ENCODE measurements around the gene C3AR1. TPM values are rescaled to one million over a fixed set of nuclear protein-coding genes. Genes with fewer than 3 reads are reported as not detected.
"Not testable (repeated sequence)": the region's sequence is repeated elsewhere in the genome, so short reads cannot be mapped to it uniquely, and the experiment has no call there.

The C3AR1 gene
- polyA plus RNA-seq, 12 donors, result 2.6 to 6.8 (median 5.0) TPM; not detected in 1

DNA sequence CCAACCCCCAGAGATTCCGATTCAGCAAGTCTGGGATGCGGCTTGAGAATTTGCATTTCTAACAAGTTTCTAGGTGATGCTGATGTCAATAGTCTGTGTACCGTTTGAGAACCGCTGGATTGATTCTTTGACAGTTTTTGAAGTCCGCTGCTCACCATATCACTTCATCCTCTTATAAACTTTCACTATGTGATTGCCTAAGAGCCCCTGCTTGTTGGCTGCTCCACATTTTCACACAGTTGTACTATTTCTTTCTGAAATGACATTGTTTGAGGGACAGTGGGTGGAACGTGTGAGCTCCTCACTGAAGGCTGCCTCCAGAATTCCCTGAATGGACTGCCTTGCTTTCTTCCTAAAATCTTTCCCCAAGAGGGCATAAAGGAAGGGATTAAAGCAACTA, 7.7 kb downstream of the C3AR1 start:
- DNase-seq, result no peak

DNA sequence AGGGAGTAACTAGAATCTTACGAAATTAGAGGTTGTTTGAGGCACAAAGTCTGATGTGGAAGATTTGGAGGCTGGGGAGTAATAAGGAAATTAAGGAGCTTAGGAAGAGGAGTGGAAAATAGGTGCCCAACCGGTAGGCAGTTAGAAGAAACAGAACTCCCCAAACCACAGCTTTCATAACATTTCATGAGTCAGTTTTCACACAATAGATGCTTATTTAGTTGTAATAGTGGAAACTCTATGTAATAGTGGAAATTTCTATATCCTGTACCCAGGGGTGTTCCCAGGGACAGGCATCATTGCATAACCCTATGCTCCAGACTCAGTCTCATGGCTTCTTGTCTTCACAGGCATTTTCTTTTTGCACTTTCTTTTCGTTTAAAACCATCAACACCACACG, 8.3 kb downstream of the C3AR1 start:
- no peak for DNase-seq

DNA sequence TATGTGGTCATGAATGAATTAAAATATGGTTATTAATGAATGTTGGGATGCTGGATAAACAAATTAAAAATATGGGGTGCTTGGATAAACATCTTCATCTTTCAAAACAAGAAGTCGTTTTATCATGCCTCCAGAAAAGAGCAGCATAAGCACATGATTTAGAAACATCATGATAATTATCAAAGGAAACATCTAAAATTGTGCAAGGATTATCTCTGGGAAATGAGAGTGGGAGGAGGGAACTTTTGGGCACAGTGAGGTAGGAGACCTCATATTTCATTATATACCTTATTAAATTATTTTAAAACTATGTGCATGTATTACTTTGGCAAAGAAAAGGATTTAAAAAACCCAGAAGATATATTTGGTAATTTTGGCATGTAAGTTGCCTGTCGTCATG, 8.9 kb downstream of the C3AR1 start:
- DNase-seq, result no peak

DNA sequence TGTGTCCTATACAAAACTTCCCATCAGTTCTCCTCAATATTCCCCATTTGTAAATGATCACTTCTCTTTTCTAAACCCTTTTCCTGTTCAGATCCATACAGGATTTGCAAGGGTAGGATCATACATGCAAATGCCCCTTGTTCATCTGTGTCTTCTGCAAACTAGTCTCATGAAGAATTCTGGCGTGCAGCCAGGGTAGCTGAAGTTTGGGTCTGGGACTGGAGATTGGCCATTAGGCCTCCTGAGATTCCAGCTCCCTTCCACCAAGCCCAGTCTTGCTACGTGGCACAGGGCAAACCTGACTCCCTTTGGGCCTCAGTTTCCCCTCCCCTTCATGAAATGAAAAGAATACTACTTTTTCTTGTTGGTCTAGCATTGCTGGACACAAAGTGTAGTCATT, 11.3 kb downstream of the C3AR1 start:
- DNase-seq, result no peak

DNA sequence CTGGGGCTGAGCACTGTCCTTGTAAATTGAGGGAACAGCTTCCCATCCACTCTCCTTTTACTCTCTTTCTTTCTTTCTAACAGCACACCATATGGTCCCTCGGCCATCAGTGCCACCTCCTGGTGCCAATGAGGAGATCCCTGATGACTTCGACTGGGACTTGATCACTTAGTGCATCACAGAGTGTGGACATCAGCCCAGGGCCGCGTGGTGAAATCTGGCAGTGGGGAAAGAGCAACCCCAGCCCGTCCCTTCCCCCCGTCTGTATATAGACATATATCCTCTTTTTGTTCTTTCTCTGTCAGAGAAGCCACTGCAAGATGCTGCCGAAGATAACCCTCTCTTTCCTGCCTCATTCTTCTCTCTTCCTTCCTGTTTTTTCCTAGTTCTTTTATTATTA, 13.5 kb downstream of the C3AR1 start:
- DNase-seq, result no peak

DNA sequence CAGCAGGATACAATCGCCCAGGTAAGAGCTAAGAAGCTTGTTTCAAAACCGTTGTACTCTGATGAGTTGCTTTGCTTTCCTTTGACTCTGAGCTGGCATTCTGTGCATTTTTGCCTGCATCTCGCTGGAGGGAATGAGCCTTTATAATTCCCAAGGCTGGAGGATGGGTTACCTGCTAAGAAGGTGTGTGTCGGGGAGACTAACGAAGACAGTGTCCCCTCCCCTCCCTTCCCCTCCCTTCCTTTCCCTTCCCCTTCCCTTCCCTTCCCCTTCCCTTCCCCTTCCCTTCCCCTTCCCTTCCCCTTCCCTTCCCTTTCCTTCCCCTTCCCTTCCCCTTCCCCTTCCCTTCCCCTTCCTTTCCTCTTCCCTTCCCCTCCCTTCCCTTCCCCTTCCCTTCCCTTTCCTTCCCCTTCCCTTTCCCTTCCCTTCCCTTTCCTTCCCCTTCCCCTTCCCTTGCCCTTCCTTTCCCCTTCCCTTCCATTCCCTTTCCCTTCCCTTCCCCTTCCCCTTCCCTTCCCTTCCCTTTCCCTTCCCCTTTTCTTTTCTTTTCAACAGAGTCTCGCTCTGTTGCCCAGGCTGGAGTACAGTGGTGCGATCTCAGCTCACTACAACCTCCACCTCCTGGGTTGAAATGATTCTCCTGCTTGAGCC, 15.4 kb downstream of the C3AR1 start:
- no peak for DNase-seq

DNA sequence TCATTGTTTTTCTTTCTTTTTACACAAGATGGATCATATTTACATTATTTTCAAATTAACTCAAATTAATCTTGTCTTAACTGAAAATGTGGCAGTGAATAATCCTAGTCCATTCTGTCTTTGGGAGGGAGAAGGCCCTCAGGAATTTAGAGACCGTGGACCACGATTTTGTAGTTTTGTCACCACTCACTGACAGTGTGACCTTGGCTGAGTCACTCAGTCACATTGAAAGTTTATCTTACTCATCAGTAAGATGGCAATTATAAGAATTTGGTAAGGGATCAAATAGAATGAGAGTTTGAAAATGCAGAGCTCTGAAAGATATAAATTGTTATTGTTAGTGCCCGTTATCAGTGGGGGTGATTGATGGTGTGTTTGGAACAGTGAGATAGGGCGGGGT, 17.3 kb downstream of the C3AR1 start:
- DNase-seq, result no peak

DNA sequence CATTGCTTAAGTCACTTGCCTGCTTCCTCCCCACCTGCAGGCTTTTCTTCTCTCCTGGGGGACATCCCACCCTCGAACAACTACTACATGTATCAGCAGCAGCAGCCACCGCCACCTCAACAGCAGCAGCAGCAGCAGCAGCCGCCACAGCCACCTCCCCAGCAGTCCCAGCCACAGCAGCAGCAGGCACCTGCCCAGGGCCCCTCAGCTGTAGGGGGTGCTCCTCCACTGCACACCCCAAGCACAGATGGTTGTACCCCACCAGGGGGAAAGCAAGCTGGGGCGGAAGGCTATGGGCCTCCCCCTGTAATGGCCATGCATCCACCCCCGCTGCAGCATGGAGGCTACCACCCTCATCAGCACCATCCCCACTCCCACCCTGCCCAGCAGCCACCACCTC, 18.3 kb downstream of the C3AR1 start:
- no peak for DNase-seq

DNA sequence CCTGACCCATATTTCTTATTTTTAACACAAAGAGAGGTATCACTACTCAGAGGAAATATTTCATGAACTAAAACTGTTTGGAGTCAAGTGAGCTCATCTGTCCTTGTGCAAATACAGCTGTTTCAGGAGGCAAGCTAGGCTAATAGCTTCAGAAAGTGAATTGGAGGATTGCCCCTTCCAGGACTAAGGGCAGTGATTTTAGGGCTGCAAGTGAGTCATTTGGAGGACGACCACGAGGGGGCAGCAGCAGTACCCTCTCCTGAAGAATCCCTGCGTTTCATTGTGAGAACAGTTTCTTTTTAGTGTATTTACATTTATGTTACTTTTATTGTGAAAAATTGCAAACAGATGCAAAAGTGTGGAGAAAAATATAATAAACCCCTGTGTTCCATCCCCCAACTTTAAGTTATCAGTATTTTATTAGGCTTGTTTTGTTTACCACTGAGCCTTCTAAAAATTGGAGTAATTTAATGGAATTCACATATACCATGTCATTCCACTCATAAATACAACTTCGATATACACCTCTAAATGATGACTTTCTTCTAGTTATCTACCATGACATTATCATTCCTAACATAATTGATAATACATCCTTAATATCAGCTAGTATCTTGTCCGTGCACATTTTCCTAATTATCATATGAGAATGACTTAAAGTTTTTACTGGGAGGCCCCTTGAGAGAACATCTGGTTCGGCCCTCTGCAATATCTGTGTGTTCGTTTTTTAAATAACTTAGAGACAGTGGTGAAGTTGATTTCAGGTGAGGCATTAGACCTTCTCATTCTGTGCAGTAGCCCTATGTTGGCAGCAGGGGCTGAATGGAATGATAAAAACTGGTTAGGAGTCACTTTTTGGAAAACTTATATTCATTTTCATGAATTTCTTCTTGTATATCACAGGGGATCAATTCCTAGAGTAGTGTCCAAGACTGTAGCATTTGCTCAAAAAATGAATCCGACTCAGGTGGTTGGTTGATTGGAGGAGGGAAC, 19.9 kb downstream of the C3AR1 start:
- peak; percentile 79 for DNase-seq

DNA sequence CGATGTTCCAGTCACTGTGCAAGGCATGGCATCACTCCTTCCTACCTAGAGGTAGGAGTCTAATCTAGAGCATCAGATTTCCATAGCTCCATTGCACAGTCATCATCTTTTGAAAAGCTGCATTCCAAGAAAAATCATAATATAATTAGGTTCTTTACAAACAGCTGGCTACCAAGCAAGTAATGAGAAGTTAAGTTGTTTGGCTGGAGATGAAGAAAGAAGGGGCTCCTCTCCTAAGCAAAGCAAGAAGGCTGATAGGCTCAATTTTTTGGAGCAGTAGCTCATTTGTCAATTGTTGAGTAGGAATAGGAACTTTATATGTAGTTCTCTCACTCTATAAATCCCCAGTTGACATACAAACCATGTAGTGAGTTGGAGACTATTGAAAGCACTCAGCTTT, 25.4 kb downstream of the C3AR1 start:
- no peak for DNase-seq

DNA sequence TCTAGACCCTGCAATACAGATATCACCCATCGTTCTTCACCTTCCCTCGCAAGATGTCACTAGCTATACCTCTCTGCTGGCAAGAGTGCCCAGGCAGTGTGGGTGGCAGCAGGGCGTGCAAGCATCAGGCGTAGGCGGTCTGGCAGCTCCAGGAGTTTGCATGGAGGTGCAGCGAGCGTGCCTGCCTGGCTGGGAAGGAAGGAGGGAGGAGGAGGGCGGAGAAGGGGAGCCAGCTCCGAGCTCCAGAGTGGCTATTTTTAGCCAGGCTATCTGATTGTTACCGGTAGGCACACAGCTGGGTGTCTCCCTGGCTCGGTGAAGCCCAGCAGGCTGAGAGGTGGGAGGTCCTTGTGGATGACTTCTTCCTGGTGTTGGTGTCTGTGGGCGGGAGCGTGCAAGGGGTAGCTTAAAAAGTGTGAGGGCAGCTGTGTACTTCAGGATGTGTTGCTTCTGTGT, 27.5 kb downstream of the C3AR1 start:
- no peak for DNase-seq

DNA sequence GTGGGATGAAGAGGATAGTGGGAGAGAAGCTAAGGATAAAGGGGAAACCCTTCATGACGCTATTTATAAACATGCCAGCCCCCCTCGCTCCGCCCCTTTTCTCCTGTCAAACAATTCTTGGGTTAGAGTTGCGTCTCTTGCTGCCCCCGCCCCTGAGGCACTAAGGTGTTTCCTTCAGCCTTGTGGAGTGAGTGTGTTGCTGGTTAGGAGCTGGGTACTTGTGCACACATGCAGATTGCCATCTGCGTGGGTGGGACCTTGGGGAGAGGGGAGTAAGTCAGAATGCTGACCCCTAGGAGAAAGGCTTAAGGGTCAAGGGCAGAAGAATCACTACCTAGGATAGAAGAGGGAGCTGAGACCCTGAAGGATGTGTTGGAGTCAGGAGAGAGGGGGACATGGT, 28.2 kb downstream of the C3AR1 start:
- DNase-seq, result no peak

DNA sequence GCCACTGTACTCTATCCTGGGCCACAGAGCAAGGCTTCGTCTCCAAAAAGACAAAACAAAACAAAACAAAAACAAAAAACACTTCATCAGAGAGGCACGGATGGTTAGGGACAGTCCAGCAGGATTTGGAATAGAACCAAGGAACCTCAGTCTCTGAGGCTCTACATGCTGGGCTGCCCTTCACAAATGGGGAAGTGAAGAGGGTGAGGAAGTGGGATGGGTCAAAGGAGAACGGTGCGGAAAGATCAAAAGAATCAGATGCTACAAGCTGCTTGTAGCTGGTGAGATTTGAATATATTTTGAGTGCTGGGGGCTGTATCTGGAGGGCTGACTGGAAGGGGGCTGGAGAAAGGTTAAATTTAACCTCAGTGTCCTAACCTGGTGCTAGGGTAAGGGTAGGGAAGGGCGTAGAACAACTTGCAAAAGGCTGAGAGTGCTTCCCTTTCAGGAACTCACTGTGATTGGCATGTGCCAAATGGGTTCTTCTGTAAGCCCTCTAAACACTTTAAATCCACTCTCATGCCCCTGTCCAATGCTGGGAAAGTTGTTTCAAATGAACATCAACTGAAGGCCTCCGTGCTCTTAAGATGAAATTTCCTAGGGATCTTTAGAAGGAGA, 29.0 kb downstream of the C3AR1 start:
- DNase-seq, result no peak

DNA sequence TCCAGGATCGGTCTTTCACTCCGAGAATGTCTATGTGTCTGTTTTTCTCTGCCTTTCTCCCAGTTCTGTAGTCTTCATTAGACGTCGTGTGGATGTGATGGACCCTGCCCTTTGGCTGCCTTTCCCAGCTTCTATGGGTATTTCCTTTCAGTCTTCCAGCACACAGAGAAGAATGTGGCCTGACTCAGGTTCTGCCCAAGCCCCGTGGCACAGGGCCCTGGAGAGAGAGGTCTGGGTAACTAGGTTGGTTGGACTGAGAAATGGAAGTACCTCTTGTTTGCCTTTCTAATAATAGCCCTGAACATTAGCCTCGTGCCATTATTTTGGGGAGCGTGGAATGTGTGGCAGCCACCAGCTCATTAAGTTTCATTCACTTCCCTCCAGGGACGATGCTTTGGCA, 29.8 kb downstream of the C3AR1 start:
- no peak for DNase-seq

DNA sequence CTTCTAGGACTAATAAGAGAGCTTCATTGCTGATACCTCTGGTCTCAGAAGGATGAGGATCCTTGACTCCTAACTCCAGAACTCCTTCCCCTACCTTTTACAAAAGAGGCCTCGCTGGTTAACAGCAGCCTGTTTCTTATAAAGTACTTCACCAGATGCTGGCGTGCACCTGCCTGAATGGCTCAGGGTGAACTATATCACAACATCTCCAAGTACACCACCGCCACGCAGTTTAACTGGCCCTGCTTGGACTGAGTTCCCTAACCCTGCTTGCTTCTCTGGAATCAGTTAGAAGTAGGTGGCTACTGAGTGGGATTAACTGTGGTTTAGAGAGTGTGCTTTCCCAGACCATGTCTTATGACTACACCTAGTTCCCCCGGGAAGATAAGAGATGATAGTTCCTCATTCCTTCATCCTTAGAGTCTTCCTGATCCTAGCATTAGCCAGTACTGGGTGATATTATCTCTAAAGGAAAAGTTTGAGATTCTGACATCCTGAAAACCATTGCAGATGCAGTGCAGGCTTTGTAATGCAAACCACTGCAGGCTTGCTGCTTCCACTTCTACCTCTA, 30.6 kb downstream of the C3AR1 start:
- no peak for DNase-seq

DNA sequence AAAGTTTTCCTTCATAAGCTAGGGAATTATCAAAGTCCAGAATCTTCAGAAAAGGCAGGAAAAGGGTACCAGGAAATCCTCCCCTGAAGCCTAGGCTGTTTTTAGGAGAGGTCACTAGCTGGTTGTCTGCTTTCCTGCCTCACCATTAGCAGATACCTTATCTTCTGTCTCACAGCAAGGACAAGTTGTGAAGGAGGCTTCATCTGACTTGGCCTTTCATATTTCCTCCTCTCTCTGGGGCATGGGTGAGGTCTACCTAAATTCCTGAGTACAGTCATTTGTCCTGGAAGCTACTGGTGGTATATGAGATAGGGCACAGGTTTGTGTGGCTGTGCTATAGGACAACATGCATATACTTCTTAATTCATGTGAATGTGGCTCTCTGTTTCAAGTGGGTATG, 31.4 kb downstream of the C3AR1 start:
- DNase-seq, result no peak

DNA sequence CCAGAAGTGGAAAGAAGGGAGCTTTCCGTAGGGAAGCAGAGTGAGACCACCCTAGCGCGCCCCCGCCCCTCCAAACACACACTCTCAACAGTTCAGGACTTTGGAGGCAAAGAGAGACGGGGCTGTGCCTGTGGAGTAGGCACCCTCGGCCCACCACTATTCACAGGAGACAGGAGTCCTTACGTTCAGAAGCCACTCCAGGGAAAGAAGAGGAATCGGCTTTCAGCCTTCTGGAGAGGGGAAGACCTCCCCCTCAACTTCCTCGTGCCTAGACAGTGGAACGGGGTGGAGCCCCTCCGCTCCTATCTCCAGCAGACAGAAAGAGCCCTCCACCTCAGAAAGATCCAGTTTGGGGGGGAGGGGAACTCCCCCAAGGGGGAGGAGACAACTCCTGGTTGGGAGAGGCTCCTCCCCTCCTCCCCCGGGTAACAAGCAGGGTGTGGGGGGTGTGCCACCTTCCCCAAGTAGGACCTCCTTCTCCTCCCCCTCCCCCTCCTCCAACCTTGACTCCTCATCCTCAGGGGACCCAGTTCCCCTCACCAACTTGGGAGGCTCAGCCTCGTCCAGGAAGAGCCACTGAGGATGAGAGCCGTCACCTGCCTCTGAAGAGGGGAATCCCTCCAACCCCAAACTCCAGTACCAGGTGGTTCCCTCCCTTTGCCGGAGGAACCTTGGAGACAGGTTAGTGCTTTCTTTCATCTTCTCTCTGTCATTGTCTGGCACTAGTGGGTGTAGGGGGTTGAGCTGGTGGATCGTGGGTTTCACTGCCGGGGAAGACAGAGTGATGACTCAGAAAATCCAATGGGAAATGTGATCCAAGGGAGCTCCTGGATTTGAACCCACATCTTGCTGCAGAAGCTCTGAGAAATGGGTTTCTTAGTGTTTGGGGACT, 32.8 kb downstream of the C3AR1 start:
- DNase-seq, result peak; percentile 58

DNA sequence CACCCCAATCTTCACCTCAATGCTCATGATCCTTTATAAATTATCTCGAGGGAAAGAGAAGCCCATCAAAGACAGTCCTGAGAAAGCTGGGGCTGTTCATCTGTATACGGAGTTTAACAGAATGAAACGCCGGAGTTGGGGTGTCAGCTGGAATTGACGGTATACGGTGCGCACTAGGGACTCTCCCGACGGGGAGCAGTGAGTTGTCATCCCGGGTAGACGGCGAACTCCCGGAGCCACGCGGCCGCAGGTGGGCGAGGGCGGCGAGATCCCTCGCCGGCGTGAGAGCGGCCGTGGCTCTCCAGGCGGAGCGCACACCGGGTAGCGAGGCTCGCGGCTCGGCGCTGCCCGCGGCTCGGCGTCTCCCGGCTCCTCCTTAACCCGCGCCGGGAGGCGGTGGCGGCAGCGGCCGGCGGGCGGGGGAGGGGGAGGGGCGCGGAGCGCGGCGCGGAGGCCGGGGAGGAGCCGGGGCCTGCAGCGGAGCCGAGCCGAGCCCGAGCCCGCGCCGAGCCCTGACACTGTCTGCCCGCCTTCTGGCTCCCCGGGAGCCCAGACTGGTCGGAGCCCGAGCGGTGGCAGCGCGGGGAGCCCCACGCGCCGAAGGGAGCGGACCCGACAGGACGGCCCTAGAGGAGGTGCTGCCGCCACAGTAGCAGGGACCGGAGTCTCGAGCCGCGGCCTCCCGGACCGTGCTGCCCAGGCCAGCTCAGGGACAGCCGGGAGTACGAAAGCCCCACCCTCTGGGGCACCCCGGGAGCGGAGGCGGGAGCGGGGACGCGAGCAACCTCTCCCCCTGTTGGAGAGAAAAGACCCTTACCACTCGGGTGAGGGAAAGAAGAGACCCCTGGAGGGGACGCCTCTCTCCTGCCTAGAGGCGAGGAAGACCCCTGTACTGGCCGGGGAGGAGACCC, 33.7 kb downstream of the C3AR1 start, which contains the start of gene FOXJ2:
Gene FOXJ2 (plus strand): TSS at position 475 of the 911 bp plus-strand sequence. CDS start 7,117 bp downstream, outside the sequence.
- DNase-seq, result peak; percentile 82

DNA sequence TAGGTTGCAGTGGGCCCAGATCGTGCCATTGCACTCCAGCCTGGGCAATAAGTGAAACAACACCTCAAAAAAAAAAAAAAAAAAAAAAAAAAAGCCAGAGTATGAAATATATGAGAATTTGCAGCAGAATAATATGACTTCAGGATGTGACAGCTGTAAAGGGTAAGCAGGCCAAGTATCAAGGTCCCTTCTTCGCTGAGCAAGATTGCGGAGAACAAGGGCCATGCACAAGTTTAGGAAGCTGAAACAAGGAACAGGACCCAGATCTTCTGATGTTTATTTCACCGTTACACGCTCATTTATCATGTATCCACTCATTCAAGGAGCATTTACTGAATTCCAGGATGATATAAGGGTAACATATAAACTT, 34.3 kb downstream of the C3AR1 start:
- DNase-seq, result no peak

DNA sequence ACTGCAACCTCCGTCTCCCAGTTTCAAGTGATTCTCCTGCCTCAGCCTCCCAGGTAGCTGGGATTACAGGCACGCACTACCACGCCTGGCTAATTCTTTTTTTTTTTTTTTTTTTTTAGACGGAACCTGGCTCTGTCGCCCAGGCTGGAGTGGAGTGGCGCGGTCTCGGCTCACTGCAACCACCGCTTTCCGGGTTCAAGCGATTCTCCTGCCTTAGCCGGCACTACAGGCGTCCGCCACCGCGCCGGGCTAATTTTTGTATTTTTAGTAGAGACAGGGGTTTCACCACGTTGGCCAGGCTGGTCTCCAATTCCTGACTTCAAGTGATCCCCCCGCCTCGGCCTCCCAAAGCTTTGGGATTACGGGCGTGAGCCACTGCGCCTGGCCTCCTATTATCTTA, 35.1 kb downstream of the C3AR1 start:
- DNase-seq, result not testable (repeated sequence)
